ENCODE results near the gene NTF3. TPM values are rescaled to one million over a fixed set of nuclear protein-coding genes. Genes with fewer than 3 reads are reported as not detected.

The NTF3 gene
- total RNA-seq = 0.08 and 0.13 TPM in 2 replicates

GRCh38 chr12:5432011-5432400 is at the start of gene NTF3:
Gene NTF3, plus strand, starts transcription at chr12:5432108. Its CDS starts 217 bp downstream, at chr12:5432325.

